Measurements from ENCODE around the gene TAF6. TPM values are rescaled to one million over a fixed set of nuclear protein-coding genes. Genes with fewer than 3 reads are reported as not detected.

The TAF6 gene
- total RNA-seq, 4 donors from 2014 or later: 37.1 to 74.3 (median 42.1) TPM

DNA sequence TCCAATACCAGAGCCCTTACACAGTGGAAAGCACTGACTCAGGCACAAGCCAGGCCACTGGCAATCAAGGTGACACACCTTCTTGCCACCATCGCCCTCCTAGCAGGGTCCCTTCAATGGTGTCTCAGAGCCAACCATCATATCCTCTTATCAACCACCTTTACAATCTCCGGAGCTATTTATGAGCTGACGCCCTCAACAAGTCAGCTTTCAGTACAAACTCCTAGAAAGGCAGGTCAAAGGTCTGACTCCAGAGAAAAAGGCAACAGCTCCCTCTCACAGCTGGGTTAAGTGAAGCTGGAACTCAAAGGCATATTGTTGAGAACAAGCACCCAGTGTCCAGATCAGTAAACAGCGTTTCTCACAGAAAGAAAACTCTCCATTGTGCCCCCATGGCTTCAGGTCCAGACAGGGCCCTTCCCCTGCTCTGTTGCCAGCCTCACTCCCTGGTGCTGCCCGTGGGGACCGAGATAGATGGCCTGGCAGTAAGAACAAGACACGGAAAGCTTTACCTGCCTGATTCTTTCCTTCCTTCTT lies 40.1 kb downstream of the TAF6 start:
- H3K4me3 ChIP-seq (ENCODE audit: low read depth, poor library complexity, severe bottlenecking): no peak overlapping the region
- WGBS, 2 donors: 66 to 75% methylated on average over 7 of the region's 7 CpGs
- intact Hi-C loops (cut with DNase I; ENCODE audit: low total_unique reads): no loop called here
- no peak for DNase-seq (ENCODE audit: low spot score in 2 of 2)
- TF ChIP-seq POLR2A (IDR thresholded peaks at IDR 0.05): no peak
- TF ChIP-seq, protein P1, sequence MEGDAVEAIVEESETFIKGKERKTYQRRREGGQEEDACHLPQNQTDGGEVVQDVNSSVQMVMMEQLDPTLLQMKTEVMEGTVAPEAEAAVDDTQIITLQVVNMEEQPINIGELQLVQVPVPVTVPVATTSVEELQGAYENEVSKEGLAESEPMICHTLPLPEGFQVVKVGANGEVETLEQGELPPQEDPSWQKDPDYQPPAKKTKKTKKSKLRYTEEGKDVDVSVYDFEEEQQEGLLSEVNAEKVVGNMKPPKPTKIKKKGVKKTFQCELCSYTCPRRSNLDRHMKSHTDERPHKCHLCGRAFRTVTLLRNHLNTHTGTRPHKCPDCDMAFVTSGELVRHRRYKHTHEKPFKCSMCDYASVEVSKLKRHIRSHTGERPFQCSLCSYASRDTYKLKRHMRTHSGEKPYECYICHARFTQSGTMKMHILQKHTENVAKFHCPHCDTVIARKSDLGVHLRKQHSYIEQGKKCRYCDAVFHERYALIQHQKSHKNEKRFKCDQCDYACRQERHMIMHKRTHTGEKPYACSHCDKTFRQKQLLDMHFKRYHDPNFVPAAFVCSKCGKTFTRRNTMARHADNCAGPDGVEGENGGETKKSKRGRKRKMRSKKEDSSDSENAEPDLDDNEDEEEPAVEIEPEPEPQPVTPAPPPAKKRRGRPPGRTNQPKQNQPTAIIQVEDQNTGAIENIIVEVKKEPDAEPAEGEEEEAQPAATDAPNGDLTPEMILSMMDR (IDR thresholded peaks at IDR 0.05): no peak

DNA sequence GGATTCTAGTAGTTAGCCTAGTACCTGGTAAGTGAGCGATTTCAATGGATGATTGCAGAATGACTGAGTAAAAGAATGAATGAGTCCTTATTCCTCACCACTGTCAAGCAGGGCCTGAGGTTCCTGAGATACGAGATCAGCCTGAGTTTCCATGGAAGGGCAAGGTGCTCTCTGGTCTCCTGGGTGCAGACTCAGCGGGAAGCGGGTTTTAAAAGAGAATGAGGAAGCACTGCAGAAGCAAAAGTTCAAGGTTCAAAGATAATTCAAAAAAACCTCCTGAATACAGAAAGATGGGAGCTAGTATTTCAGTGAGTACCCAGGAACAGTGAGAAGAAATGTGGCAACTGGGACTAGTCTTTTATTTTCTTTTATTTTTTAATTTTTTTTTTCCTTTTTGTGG lies 42.0 kb downstream of the TAF6 start:
- 93 to 99% methylated on average over 4 of the region's 4 CpGs for WGBS, 2 donors
- H3K4me3 ChIP-seq (ENCODE audit: low read depth, poor library complexity, severe bottlenecking): no peak overlapping the region
- DNase-seq (ENCODE audit: low spot score in 2 of 2): no peak
- intact Hi-C loops (cut with DNase I; ENCODE audit: low total_unique reads): no loop called here
- TF ChIP-seq POLR2A (IDR thresholded peaks at IDR 0.05): no peak
- TF ChIP-seq, protein P1 (IDR thresholded peaks at IDR 0.05): no peak

DNA sequence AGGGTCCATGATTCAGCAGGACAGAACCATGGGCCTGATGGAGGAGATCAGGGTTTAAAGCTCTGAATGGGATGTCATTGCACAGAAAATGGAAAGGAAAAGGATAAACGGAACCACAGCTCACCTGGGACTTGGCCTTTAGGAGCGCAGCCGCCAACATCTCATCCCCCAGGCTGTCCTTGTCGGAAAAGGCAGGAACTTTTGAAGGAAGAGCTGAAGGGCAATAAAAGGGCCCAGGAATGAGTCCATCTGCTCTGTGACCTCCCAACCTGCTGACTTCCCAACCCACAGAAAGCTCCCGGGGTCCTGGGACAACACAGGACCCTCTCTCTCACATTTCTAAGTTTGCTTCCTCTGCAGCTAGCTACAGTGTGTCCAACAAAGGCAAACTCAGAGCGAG lies 43.7 kb downstream of the TAF6 start:
- H3K4me3 ChIP-seq (ENCODE audit: low read depth, poor library complexity, severe bottlenecking): no peak overlapping the region
- TF ChIP-seq POLR2A (IDR thresholded peaks at IDR 0.05): no peak
- TF ChIP-seq, protein P1 (IDR thresholded peaks at IDR 0.05): no peak
- intact Hi-C loops (cut with DNase I; ENCODE audit: low total_unique reads): no loop called here
- 93 to 97% methylated on average over 6 of the region's 6 CpGs for WGBS, 2 donors
- DNase-seq (ENCODE audit: low spot score in 2 of 2): no peak

DNA sequence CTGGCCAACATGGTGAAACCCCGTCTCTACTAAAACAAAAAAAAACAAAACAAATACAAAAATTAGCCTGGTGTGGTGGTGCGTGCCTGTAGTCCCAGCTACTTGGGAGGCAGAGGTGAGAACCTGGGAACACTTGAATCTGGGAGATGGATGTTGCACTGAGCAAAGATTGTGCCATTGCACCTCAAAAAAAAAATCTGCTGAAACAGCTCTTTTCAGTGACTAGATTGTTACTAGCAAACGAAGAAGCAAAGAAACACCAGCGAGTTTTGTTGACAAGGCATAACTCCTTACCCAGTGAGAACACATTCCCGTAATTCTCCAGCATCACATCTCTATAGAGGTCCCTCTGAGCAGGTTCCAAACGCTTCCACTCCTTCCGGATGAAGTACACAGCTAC lies 44.3 kb downstream of the TAF6 start:
- DNase-seq (ENCODE audit: low spot score in 2 of 2): no peak
- TF ChIP-seq, protein P1 (IDR thresholded peaks at IDR 0.05): no peak
- TF ChIP-seq POLR2A (IDR thresholded peaks at IDR 0.05): no peak
- no peak overlapping the region for H3K4me3 ChIP-seq (ENCODE audit: low read depth, poor library complexity, severe bottlenecking)
- intact Hi-C loops (cut with DNase I; ENCODE audit: low total_unique reads): no loop called here
- 92 to 94% methylated on average over 7 of the region's 7 CpGs for WGBS, 2 donors

DNA sequence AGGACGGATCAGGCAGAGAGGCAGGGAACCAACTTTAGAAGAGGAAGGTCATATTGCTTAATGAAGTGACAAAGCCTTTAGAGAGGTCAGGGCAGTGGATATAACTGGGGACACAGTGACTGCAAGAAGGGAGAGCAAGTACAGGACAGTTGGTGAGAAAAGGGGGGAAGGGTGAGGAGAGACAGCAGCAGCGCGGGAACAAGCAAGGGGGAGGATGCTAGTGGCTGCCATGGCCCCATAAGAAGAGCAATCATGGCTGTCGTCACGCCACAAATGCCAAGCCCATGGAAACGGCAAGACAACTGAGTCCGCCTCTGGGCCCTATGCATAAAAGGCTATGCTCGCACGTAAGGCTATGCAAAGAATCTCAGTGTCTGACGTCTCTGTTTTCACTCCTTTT lies 46.7 kb downstream of the TAF6 start:
- DNase-seq (ENCODE audit: low spot score in 2 of 2): no peak
- intact Hi-C loops (cut with DNase I; ENCODE audit: low total_unique reads): no loop called here
- TF ChIP-seq, protein P1 (IDR thresholded peaks at IDR 0.05): no peak
- TF ChIP-seq POLR2A (IDR thresholded peaks at IDR 0.05): no peak
- WGBS, 2 donors: 96 to 98% methylated on average over 10 of the region's 10 CpGs
- H3K4me3 ChIP-seq (ENCODE audit: low read depth, poor library complexity, severe bottlenecking): no peak overlapping the region
